ENCODE measurements around the gene GRIA4. TPM values are rescaled to one million over a fixed set of nuclear protein-coding genes. Genes with fewer than 3 reads are reported as not detected.

The GRIA4 gene
- polyA plus RNA-seq, 1 of the 3 experiments (the other 2 are of a cell fraction), result 0.02 TPM

DNA sequence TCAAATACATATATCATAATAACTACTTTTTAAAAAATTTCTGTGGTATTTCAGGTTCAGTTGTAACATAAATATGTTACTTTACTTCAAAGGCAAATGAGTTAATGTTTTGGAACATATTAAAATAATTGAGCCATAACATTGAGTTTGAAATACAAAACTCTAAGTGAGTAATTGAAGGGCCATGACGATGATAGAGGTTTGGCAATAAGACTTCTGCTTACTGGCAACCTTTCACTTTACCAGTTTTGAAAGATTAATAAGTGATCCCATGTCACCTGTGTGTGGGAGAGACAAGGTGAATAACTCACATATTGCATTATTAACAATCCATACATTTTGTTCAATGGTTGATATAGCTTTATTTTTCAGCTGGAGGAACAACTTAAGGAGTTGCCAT is 144.4 kb downstream of the GRIA4 start:
- H3K4me1 ChIP-seq (ENCODE audit: control insufficient read depth in 1 of 2, insufficient read depth in 2 of 2, low read depth in 1 of 2, low read length in 1 of 2), result no peaks in the 10 kb centered on the region
- no peaks in the 10 kb centered on the region for H3K9me2 ChIP-seq
- H2AFZ ChIP-seq (ENCODE audit: low read depth), result no peak overlapping the region
- no peak overlapping the region for H3K4me3 ChIP-seq (ENCODE audit: low read depth in 2 of 2, low read length in 1 of 2)
- no peak overlapping the region for H3K27ac ChIP-seq (ENCODE audit: low read depth in 2 of 2, low read length in 1 of 2)
- H3K9ac ChIP-seq, result no peak overlapping the region
- no peaks in the 10 kb centered on the region for H3K79me2 ChIP-seq (ENCODE audit: insufficient read depth)
- no peaks in the 10 kb centered on the region for H3K27me3 ChIP-seq (ENCODE audit: insufficient read depth)
- H3K9me3 ChIP-seq, result no peaks in the 10 kb centered on the region
- no peaks in the 10 kb centered on the region for H3F3A ChIP-seq (replicated peaks; ENCODE audit: insufficient read depth)
- H4K20me1 ChIP-seq (ENCODE audit: insufficient read depth), result no peaks in the 10 kb centered on the region
- TF ChIP-seq NFIC (IDR thresholded peaks at IDR 0.05; ENCODE audit: borderline replicate concordance) (no peak), RXRA (IDR thresholded peaks at IDR 0.05; ENCODE audit: borderline replicate concordance, low read depth) (no peak), ELF1 (IDR thresholded peaks at IDR 0.05) (no peak), FOXJ3 (CRISPR knock-in tag; IDR thresholded peaks at IDR 0.05) (no peak), FOXM1 (IDR thresholded peaks at IDR 0.05; ENCODE audit: low read depth) (no peak), RAD21 (IDR thresholded peaks at IDR 0.05; ENCODE audit: low read length) (no peak), GABPA (IDR thresholded peaks at IDR 0.05; ENCODE audit: low read depth) (no peak), TCF12 (IDR thresholded peaks at IDR 0.05) (no peak), GATA2 (CRISPR knock-in tag; IDR thresholded peaks at IDR 0.05) (no peak), POLR2AphosphoS5 (IDR thresholded peaks at IDR 0.05; ENCODE audit: low read depth, low read length) (no peak)
- TF ChIP-seq, protein P1, sequence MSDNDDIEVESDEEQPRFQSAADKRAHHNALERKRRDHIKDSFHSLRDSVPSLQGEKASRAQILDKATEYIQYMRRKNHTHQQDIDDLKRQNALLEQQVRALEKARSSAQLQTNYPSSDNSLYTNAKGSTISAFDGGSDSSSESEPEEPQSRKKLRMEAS (IDR thresholded peaks at IDR 0.05; ENCODE audit: low read depth), result no peak
- TF ChIP-seq, protein P2, sequence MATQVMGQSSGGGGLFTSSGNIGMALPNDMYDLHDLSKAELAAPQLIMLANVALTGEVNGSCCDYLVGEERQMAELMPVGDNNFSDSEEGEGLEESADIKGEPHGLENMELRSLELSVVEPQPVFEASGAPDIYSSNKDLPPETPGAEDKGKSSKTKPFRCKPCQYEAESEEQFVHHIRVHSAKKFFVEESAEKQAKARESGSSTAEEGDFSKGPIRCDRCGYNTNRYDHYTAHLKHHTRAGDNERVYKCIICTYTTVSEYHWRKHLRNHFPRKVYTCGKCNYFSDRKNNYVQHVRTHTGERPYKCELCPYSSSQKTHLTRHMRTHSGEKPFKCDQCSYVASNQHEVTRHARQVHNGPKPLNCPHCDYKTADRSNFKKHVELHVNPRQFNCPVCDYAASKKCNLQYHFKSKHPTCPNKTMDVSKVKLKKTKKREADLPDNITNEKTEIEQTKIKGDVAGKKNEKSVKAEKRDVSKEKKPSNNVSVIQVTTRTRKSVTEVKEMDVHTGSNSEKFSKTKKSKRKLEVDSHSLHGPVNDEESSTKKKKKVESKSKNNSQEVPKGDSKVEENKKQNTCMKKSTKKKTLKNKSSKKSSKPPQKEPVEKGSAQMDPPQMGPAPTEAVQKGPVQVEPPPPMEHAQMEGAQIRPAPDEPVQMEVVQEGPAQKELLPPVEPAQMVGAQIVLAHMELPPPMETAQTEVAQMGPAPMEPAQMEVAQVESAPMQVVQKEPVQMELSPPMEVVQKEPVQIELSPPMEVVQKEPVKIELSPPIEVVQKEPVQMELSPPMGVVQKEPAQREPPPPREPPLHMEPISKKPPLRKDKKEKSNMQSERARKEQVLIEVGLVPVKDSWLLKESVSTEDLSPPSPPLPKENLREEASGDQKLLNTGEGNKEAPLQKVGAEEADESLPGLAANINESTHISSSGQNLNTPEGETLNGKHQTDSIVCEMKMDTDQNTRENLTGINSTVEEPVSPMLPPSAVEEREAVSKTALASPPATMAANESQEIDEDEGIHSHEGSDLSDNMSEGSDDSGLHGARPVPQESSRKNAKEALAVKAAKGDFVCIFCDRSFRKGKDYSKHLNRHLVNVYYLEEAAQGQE (IDR thresholded peaks at IDR 0.05; ENCODE audit: low read depth, low read length), result no peak
- TF ChIP-seq, protein P3, sequence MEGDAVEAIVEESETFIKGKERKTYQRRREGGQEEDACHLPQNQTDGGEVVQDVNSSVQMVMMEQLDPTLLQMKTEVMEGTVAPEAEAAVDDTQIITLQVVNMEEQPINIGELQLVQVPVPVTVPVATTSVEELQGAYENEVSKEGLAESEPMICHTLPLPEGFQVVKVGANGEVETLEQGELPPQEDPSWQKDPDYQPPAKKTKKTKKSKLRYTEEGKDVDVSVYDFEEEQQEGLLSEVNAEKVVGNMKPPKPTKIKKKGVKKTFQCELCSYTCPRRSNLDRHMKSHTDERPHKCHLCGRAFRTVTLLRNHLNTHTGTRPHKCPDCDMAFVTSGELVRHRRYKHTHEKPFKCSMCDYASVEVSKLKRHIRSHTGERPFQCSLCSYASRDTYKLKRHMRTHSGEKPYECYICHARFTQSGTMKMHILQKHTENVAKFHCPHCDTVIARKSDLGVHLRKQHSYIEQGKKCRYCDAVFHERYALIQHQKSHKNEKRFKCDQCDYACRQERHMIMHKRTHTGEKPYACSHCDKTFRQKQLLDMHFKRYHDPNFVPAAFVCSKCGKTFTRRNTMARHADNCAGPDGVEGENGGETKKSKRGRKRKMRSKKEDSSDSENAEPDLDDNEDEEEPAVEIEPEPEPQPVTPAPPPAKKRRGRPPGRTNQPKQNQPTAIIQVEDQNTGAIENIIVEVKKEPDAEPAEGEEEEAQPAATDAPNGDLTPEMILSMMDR (IDR thresholded peaks at IDR 0.05), result no peak
- TF ChIP-seq, protein P4, sequence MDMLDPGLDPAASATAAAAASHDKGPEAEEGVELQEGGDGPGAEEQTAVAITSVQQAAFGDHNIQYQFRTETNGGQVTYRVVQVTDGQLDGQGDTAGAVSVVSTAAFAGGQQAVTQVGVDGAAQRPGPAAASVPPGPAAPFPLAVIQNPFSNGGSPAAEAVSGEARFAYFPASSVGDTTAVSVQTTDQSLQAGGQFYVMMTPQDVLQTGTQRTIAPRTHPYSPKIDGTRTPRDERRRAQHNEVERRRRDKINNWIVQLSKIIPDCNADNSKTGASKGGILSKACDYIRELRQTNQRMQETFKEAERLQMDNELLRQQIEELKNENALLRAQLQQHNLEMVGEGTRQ (IDR thresholded peaks at IDR 0.05; ENCODE audit: borderline replicate concordance, low read depth, low read length), result no peak
- ChIA-PET CTCF (no interaction called here), POLR2A (no interaction called here)
- no peak overlapping the region for H3K4me2 ChIP-seq
- DNase-seq, result no peak
- WGBS (ENCODE audit: low lambda C conversion rate), result 23% methylated on average over 1 of the region's 1 CpG
- H3K36me3 ChIP-seq (replicated peaks in 1 of 2; ENCODE audit: control insufficient read depth in 1 of 2, insufficient read depth in 2 of 2, low read length in 1 of 2), result no peaks in the 10 kb centered on the region

All from SK-N-SH (cell line).